HG03095 (cell line): Measurements from ENCODE around the gene PLPP4.

Source experiments
- ATAC-seq: cut with Tn5 transposase; IDR thresholded peaks from one replicate; pipeline ENCODE4 v1.9.1; 2021; ENCODE audit warnings: moderate library complexity; ENCODE audit not compliant: unreplicated experiment

Gene PLPP4

DNA sequence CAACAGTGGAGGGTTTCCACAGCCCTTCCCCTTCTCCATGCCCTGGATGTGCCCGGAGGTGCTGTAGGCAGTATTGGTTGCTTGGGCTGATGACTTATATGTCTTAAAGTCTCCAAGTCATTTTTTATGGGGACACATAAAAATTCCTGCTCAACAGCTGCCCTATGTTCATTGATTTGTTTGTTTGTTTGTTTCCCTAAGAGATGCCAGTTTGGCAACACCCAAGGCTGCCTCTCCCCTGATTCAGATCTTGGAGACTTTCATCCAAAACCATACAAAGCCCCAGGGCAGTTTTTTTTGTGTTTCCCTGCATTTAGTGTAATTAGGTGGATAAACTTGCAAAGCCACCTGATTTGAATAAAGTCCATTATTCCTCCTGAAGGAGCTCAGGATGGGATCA, 115.3 kb downstream of the PLPP4 start:
- ATAC-seq, result no peak

GRCh38 chr10:120573355-120573754, 116.3 kb downstream of the PLPP4 start:
- ATAC-seq, result no peak

- ATAC-seq, result no peak
Measured at GRCh38 chr10:120574981-120575380, 118.0 kb downstream of the PLPP4 start.

- no peak for ATAC-seq
Measured at GRCh38 chr10:120575411-120575810, 118.4 kb downstream of the PLPP4 start.

- ATAC-seq, result no peak
Measured at GRCh38 chr10:120578134-120578533, 121.1 kb downstream of the PLPP4 start.

- no peak for ATAC-seq
Measured at GRCh38 chr10:120578890-120579289, 121.9 kb downstream of the PLPP4 start.

DNA sequence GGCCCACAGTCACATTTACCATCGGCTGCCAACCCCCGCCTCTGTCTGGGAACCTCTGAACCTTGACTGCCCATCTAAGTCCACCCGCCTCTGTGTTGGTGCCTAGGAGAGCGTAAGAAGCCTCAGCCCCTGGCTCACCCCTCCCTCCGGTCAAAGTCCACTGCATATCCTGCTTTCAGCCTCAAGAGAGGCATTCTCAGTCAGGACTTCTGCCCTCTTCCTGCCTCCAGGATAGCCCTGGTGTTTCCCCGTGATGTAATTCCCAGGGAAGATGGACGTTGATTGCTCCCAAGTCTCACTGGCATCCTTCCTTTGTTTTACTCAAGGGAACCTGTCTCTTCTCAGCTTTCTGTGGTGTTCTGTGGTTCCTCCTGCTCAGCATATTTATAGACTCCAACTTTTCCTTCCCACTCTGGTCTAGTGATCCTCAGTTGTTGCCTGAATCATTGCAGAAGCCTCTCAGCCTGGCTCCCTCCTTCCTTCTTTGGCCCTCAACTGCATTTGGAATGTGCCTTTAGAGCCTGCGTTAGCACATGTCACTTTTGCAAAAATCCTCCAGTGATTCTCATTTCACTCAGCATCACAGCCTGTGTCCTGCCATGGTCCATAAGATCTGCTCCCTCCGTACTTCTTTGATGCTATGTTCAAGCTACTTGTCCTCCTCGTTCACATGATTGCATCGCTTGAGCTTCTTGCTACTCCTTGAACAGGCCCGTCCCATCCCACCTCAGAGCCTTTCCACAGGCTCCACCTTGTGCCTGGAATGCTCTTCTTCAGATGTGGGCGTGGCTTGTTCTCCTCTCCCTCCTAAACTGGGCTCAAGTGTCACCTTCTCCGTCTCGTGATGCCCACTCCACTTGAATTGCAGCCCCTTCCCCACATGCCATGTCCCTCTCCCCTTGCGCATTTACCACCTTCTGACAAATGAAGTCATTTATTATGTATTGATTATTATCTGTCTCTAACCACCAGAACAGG, 124.2 kb downstream of the PLPP4 start:
- ATAC-seq, result no peak

GRCh38 chr10:120582753-120583152, 125.7 kb downstream of the PLPP4 start:
- no peak for ATAC-seq

GRCh38 chr10:120583424-120584108, 126.5 kb downstream of the PLPP4 start:
- no peak for ATAC-seq

GRCh38 chr10:120584786-120585185, 127.8 kb downstream of the PLPP4 start:
- no peak for ATAC-seq

GRCh38 chr10:120586471-120586872, 129.4 kb downstream of the PLPP4 start:
- ATAC-seq, result no peak

DNA sequence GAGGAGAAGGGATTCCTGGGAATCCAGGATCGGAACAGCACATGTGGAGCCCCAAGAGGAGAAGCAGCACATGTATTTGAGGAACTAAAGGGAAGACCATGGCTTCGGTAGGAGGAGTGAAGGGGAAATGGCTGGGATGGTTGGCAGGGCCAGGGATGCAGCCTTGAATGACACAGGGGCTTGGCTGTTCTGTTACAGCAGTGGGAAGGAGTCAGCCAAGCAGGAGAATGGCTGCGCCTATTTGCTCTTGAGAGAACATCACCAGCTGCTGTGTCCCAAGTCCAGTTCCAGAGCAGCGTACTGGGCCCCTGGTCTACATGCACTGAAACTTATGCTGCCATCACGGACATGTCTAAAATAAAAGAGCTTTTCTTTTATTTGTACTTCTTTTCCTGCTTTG, 130.0 kb downstream of the PLPP4 start:
- no peak for ATAC-seq

GRCh38 chr10:120588311-120588710, 131.3 kb downstream of the PLPP4 start:
- no peak for ATAC-seq

- no peak for ATAC-seq
Measured at GRCh38 chr10:120593693-120594092, 136.7 kb downstream of the PLPP4 start.

DNA sequence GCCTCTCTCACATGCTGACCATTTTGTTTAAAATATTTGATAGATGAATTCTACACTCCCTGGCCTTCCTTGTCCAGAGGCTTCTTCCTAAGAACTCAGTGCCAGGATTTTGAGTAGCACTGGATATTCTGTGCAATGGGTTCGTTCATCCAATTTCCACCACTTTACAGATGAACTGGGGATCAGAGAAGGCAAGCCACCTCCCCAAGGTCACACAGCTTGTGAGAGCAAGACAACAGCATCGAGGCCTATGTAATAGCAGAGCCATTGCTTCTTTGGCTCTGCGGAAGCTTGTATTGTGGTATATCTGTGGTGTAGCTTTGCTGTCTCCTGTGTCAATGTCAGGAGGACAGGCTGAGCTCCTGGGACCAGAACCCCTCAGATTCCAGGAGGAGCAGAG, 140.9 kb downstream of the PLPP4 start:
- no peak for ATAC-seq

DNA sequence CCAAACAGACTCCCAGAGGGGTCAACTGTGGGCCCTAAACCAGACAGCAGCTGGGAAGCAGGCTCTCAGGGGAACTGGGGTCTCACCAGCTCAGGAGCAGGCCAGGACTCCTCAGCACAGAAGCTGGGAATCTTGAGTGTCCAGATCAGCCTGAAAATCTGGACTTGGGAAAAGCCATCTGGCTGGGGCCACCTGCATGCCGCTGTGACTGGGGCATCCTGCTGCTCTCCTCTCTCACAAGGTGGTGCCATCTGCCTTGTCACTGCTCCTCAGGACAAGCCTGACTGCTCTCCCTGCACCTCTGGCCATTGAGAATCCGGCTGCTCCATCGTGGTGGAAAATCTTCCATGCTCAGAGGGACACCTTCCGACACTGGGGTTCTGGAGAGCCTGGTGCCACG, 141.4 kb downstream of the PLPP4 start:
- ATAC-seq, result no peak

DNA sequence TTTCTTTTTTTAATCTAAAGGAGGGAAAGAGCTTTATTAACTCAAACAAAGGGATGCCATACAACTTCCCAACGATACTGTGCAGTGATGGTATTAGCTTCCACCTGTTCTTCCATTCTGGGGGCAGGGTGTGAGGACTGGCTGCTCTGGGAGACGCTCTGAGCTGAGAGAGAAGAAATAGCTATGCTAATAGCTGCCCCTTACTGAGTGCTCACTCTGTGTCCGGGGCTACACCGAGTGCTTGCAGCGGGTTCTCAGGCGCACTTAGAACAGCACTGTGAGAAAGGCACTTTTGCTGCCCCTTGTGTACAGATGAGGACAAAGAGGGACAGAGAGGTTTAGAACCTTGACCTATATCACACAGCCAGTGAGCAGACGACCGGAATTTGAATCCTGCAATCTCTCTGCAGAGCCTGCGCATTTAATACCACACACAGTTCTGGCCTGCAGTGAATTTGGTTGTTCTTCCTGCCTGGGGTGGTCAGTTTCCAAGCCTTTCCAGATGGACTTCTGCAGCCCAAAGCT, 142.2 kb downstream of the PLPP4 start:
- ATAC-seq, result no peak

DNA sequence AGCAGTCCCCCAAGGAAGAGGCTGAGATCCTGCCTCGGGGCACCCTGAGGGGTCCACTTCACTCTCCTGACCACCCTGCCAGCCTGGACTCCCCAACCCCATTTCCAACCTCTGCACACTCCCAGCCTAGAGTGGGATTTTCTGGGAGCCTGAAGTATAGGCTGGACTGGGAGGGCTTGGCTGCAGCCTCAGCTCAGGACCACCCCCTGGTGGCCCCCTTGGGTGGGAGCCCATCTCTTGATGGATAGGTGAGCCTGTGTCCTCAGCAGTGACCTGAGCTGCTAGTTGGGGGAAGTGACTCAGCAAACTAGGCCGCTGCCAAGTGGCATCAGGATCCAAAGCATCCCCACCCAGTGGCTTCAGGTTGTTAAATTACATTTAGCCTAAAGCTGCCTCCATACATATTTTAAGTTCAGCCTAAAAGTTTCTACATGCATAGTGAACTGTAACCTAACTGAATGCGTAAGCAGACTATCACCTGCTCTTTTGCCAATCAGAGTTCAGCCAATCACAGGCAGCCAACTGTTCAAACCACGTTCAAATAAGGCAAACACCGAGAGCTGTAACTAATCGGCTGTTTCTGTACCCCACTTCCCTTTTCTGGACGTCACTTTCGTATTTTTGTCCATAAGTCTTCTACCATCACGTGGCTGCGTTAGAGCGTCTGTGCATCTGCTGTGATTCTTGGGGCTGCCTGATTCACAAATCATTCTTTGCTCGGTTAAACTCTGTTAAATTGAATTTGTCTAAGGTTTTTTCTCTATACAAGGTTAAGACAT, 144.0 kb downstream of the PLPP4 start:
- no peak for ATAC-seq

DNA sequence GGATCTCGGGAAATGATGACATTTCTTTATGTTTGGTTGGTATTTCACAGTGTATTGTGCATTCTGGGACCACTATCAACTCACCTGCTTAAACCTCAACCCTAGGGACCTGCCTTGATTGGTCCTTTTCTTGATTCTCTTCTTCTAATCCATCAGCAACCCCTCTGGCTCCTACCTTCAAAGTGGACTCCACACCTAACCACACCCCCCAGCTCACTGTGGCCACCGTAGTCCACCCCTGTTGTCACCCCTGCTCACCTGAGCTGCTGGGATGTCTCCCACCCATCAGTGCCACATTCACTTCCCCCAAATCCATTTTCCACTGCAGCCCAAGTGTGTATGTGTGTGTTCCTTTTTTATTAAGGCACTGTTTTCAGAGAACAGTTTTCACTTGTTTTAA, 145.0 kb downstream of the PLPP4 start:
- no peak for ATAC-seq

DNA sequence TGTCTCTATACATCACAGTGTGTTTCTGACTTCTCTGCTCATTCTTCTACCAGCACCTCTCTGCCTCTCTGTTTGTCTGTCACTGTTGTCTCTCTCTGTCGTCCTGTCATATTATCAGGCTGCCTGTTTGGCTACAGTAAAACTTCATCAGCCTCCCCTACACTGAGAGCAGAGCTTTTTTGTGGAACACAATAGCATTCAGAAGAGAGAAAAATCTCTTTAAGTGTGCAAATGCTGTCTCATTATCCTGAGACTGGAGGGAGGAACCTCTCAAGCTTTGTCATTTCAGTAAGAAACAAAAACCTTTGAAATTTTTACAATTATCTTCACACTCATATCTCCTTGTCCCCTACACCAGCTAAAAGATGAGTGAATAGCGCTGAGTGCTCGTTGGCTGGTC, 148.4 kb downstream of the PLPP4 start:
- no peak for ATAC-seq
